Right atrium auricular region (tissue), 2 donors: ENCODE results near the gene ATXN2. TPM values are rescaled to one million over a fixed set of nuclear protein-coding genes. Genes with fewer than 3 reads are reported as not detected.

Experiments
- DNase-seq: peaks from one replicate; pipeline ENCODE4 v3.0.0-alpha.2; 2019; ENCODE audit warnings: low spot score
- H3K27ac ChIP-seq, 2 donors: fragments of 200-600 bp; sonication (generic); 1 replicate in 1 of 2; 2 replicates in 1 of 2; pipeline ENCODE4 v1.5.1; 2016 to 2019
- H3K27me3 ChIP-seq, 2 donors: fragments of 200-600 bp; sonication (generic); one replicate each; pipeline versions ENCODE4 v1.5.1 to v1.6.0; 2017 to 2019
- H3K36me3 ChIP-seq: fragments of 200-600 bp; sonication (generic); one replicate; pipeline ENCODE4 v1.5.1; 2016
- H3K4me1 ChIP-seq, 2 donors: fragments of 200-600 bp; sonication (generic); one replicate each; pipeline versions ENCODE4 v1.5.1 to v1.6.0; 2017 to 2019
- H3K4me3 ChIP-seq, 2 donors: fragments of 200-600 bp; sonication (generic); 1 replicate in 1 of 2; 2 replicates in 1 of 2; pipeline ENCODE4 v1.5.1; 2017 to 2019; ENCODE audit warnings: mild to moderate bottlenecking in 1 of 2, moderate library complexity in 1 of 2
- H3K9me3 ChIP-seq, 2 donors: fragments of 200-600 bp; sonication (generic); one replicate each; pipeline ENCODE4 v1.5.1; 2019
- total RNA-seq, 2 donors: library from RNA; depleted of rRNA; stranded (reverse); fragments of >200 nt; gene quantifications; one replicate each; pipeline ENCODE4 v1.1.0, GENCODE V29; 2016
- TF ChIP-seq, protein P1 (sequence below), 2 donors: fragments of 200-600 bp; sonication (generic); IDR thresholded peaks; one replicate each; pipeline ENCODE4 v1.5.1; 2019; ENCODE audit warnings: antibody characterized with exemption in 2 of 2

The ATXN2 gene
- total RNA-seq, 2 donors from 2014 or later = 33.4 to 36.6 TPM

DNA sequence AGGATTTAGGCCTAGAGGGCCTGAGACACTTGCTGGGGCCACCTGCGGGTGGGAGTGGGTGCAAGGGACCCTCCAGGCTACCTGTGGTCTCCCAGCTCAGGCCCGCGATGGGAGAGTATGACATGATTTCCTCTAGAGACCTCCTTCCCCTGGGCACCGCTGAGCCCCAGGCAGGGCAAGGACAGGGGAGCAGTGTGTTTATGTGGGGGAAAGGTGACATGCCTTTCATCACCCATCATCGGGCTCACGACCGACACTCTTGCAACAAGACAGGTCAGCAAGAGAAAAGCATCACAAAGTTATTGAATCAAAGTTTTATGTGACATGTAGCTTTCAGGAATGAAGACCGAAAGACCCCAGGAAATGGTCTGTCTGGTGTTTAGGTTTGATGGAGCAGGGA, 173.5 kb downstream of the ATXN2 start:
- H3K27me3 ChIP-seq = no peaks in the 10 kb centered on the region
- H3K4me3 ChIP-seq = no peak overlapping the region
- no peaks in the 10 kb centered on the region for H3K9me3 ChIP-seq
- peak overlapping the region; percentile 74 to 93 for H3K27ac ChIP-seq
- peaks cover 0 to 76% of the 10 kb centered on the region in 2 donors for H3K4me1 ChIP-seq
- H3K36me3 ChIP-seq = peaks cover 15% of the 10 kb centered on the region
- DNase-seq = no peak
- TF ChIP-seq, protein P1, sequence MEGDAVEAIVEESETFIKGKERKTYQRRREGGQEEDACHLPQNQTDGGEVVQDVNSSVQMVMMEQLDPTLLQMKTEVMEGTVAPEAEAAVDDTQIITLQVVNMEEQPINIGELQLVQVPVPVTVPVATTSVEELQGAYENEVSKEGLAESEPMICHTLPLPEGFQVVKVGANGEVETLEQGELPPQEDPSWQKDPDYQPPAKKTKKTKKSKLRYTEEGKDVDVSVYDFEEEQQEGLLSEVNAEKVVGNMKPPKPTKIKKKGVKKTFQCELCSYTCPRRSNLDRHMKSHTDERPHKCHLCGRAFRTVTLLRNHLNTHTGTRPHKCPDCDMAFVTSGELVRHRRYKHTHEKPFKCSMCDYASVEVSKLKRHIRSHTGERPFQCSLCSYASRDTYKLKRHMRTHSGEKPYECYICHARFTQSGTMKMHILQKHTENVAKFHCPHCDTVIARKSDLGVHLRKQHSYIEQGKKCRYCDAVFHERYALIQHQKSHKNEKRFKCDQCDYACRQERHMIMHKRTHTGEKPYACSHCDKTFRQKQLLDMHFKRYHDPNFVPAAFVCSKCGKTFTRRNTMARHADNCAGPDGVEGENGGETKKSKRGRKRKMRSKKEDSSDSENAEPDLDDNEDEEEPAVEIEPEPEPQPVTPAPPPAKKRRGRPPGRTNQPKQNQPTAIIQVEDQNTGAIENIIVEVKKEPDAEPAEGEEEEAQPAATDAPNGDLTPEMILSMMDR (IDR thresholded peaks at IDR 0.05) = no peak

DNA sequence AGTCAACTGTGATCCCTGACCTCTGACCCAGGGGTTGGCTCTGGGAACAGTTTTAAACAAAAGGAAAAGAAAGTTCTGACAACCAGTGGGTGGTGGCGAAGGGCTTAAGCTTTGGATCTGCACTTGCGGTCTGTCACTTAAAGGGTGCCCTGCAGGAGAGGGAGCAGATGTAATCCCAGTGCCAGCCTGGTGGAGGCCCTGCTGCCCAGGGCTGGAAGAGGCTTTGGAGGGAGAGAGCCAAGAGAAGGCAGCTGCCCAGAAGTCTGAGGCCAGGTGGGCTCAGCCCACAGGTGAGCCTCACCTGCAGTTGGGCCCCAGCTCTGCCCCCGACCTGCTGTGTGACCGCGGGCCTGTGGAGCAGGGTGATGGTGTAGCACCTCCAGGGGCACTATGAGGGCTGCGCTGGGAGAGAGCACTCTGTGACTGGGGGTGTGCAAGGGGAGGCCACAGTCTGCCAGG, 174.3 kb downstream of the ATXN2 start:
- peak overlapping the region; percentile 74 to 93 for H3K27ac ChIP-seq
- H3K9me3 ChIP-seq = no peaks in the 10 kb centered on the region
- TF ChIP-seq, protein P1 (IDR thresholded peaks at IDR 0.05) = peak in 1 of 2 donors; percentile 48
- no peak for DNase-seq
- no peaks in the 10 kb centered on the region for H3K27me3 ChIP-seq
- H3K4me1 ChIP-seq = peaks cover 0 to 75% of the 10 kb centered on the region in 2 donors
- H3K36me3 ChIP-seq = peaks cover 24% of the 10 kb centered on the region
- H3K4me3 ChIP-seq = no peak overlapping the region

DNA sequence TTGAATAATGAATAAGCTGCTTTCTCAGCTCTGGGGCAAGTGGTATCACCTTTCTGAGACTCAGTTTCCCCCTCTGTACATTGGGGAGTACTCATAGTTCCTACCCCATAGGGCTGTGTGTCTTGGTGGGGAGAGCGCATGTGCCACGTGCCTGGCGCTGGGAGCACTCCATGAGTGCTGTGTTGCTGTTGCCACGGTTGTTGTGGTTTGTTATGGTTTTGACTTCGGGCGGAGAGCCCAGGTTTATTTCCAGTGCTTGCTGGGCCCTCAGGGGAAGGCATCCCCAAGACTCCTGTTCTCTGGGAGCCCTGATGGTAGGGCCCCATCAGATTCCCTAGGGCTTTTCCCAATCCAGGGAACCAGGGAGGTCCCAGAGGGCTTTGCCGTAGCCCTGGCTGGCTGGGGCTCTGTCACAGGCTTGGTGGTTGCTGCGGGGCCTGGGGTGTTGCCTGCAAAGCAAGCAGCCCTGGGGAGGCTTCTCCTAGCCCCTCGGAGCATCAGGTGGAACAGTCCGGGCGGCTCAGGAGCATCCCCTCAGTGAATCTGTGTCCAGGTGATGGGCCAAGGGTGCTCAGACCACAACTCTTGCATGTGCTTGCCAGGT, 174.8 kb downstream of the ATXN2 start:
- Histone ChIP-seq H3K27ac (peak overlapping the region; percentile 74 to 93), H3K27me3 (no peaks in the 10 kb centered on the region), H3K4me3 (no peak overlapping the region), H3K36me3 (peaks cover 29% of the 10 kb centered on the region), H3K9me3 (no peaks in the 10 kb centered on the region), H3K4me1 (peaks cover 0 to 75% of the 10 kb centered on the region in 2 donors)
- DNase-seq = no peak
- TF ChIP-seq, protein P1 (IDR thresholded peaks at IDR 0.05) = no peak

DNA sequence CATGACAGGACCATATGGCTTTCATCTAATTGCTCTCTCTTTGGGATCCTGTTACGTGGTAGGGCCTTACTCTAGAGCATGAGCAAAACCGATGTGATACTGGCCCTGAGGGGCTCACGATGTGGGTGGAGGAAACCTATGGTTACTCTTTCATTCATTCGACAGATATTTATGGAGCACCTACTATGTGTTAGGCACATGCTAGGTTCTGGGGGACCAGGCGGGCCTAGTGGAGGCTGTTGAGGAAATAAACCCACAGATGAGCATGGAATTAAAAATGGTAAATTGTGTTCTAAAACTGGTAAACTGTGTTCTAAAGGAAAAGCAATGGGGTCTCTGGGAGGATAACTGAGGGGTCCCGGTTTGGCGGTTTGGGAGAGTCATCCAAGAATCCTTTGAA, 178.6 kb downstream of the ATXN2 start:
- H3K4me3 ChIP-seq = no peak overlapping the region
- no peak for DNase-seq
- H3K27ac ChIP-seq = peak overlapping the region; percentile 51 to 63
- H3K4me1 ChIP-seq = peaks cover 0 to 41% of the 10 kb centered on the region in 2 donors
- no peaks in the 10 kb centered on the region for H3K9me3 ChIP-seq
- H3K27me3 ChIP-seq = no peaks in the 10 kb centered on the region
- H3K36me3 ChIP-seq = peaks cover 38% of the 10 kb centered on the region
- TF ChIP-seq, protein P1 (IDR thresholded peaks at IDR 0.05) = no peak

DNA sequence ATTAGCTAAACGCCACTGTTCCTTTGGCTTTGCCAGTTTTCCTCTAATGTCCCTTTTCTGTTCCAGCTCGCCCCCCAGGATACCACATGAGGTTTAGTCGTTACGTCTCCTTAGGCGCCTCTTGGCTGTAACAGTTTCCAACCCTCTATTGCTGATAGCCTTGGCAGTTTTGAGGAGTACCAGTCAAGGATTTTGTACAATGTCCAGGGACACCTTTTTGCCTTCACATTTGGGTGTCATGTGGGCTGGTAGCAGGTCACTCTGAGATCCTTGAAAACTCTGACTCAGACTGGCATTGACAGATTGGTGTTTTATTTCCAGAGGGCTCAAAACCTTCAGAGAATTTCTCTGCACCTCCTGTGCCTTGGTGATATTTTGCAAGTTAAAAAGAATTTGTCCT, 179.3 kb downstream of the ATXN2 start:
- peaks cover 0 to 38% of the 10 kb centered on the region in 2 donors for H3K4me1 ChIP-seq
- no peak for DNase-seq
- no peaks in the 10 kb centered on the region for H3K27me3 ChIP-seq
- no peak overlapping the region for H3K4me3 ChIP-seq
- H3K27ac ChIP-seq = peak overlapping the region; percentile 51 to 63
- peaks cover 38% of the 10 kb centered on the region for H3K36me3 ChIP-seq
- H3K9me3 ChIP-seq = no peaks in the 10 kb centered on the region
- TF ChIP-seq, protein P1 (IDR thresholded peaks at IDR 0.05) = no peak

DNA sequence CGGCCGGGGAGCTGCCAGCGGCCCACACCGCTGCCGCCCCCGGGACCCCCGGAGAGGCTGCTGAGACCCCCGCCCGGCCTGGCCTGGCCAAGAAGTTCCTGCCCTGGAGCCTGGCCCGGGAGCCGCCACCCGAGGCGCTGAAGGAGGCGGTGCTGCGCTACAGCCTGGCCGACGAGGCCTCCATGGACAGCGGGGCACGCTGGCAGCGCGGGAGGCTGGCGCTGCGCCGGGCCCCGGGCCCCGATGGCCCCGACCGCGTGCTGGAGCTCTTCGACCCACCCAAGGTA, 180.6 kb downstream of the ATXN2 start:
- Histone ChIP-seq H3K36me3 (peaks cover 38% of the 10 kb centered on the region), H3K4me3 (no peak overlapping the region), H3K9me3 (no peaks in the 10 kb centered on the region), H3K27me3 (no peaks in the 10 kb centered on the region), H3K27ac (no peak overlapping the region), H3K4me1 (peaks cover 0 to 38% of the 10 kb centered on the region in 2 donors)
- TF ChIP-seq, protein P1 (IDR thresholded peaks at IDR 0.05) = no peak
- DNase-seq = no peak
